Stimulated activated CD4-positive, alpha-beta T cell treated with anti-CD3 and anti-CD28 coated beads, Interleukin-4, amount 100 ng/mL, for 4 hours (primary cell): ENCODE results near the gene TEKTIP1.
"Not testable (repeated sequence)": the region's sequence is repeated elsewhere in the genome, so short reads cannot be mapped to it uniquely, and the experiment has no call there.

Source experiments
- DNase-seq, 2 experiments: peaks; one replicate each; pipeline ENCODE4 v3.0.0-alpha.2; 2020

The TEKTIP1 gene

DNA sequence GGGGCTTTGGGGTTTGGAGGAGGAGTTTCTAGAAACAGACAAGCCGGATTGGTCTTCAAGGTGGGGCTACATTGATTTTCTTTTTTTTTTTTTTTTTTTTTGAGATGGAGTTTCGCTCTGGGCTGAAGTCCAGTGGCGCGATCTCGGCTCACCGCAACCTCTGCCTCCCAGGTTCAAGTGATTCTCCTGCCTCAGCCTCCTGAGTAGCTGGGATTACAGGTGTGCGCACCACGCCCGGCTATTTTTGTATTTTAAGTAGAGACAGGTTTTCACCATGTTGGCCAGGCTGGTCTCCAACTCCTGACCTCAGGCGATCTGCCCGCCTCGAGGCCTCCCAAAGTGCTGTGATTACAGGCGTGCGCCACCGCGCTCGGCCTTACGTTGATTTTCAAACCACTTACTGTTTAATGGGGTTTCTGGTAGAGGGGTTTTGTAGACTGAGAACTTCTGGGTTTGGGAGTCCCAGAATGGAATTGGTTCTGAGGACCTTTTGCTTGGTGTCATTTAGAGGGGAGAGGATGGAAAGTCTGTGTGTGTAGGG is 30.8 kb upstream of the TEKTIP1 start:
- DNase-seq: not testable (repeated sequence)

DNA sequence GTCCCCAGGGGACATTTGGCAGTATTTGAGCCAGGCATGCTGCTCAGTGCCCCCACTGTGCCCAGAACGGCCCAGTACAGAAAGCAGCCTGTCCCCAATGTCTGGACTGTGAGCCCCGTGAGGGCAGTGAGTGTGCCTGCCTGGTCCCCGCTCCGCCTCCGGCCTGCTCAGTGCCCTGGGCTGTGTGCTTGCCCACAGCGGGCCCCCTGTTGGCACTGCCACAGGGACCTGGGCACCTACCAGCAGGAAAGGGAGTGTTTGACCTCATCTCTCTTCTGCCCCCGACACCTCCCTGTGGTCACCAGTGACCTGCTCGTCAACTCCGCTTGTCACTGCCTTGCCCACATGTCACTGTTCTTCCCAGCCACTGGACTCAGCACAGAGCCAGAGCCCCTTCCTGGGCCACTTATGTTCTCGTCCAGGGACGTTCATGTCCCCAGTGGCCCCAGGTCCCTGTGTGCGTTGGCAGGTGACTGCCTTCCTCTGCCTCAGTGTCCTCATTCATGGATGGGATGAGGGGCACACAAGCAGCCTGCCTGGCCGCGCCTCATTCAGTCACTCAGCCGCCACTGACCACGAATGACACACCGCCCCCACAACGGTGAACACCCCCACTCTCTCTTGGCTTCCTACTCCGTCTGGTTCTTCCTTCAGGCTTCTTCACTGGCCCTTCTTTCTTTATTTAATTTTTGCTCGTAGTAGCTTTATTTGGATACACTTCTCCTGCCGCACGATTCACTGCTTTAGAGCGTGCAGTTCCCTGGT is 30.0 kb upstream of the TEKTIP1 start:
- no peak for DNase-seq

DNA sequence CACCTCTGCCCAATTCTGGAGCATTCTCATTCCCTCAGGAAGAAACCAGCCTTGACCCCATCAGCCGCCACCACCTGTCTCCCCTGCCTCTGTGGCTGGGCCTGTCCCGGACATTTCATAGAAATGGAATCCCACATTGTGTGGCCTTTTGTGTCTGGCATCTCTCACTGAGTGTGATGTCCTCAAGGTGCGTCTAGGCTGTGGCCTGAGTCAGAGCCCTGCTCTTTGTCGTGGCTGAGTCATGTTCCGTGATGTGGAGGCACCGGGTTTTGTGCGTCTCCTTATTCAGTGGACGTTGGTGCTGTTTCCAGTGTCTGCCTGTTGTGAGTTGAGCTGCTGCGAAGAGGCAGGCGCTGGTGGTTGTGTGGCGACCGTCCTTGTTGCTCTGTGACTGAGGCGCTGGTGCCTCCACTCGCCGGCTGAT is 29.4 kb upstream of the TEKTIP1 start:
- no peak for DNase-seq

DNA sequence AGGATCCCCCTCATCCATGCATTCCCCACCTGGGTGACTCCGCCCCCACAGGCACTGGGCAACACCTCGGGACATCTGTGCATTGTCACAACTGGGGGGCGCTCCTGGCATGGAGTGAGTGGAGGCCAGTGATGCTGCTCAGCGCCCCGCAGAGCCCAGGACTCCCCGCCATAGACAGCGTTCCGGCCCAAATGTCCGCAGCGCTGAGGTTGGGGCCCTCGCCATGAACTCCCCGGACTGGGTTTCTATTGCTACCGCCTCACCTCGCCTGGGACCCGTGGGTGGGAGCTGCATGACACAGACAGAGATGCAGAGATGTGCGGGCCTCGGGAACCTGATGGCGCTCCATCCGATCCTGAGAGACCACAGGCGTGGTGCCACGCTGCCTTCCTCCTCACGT is 28.2 kb upstream of the TEKTIP1 start:
- DNase-seq: no peak

DNA sequence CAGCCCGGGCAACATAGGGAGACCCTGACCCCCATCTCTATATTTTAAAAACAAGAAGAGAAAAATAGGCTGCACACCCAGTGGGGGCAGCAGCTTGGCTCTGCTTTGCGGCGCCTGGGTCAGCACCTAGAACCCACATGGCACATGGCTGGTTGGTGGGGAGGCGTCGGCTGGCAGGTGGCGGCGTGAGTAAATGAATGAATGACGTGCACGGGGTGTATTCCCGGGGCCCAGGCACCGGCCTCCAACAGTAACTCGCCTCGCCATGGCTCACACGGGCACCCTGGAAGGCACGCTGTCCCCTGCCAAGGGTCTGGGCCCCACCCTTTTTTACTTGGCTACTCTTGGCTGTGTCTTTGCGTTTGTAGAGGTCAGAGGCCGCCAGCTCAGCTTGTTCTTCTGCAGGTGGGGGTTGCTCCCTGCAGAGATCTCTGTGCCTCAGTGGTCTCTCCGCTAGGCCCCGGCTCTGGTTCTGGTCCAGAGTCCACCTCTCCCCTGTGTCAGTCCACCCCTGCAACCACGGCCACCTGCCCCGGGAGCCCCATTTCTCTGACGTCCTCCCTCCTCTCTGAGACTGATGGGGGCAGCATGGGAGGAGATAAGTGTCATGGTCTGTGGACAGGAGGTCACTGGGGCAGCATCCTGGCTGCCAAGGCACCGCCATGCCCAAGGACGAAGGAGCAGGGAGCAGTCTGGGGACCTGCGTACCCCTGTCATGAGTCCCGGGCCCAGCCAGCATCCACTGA is 27.3 kb upstream of the TEKTIP1 start:
- DNase-seq: no peak

DNA sequence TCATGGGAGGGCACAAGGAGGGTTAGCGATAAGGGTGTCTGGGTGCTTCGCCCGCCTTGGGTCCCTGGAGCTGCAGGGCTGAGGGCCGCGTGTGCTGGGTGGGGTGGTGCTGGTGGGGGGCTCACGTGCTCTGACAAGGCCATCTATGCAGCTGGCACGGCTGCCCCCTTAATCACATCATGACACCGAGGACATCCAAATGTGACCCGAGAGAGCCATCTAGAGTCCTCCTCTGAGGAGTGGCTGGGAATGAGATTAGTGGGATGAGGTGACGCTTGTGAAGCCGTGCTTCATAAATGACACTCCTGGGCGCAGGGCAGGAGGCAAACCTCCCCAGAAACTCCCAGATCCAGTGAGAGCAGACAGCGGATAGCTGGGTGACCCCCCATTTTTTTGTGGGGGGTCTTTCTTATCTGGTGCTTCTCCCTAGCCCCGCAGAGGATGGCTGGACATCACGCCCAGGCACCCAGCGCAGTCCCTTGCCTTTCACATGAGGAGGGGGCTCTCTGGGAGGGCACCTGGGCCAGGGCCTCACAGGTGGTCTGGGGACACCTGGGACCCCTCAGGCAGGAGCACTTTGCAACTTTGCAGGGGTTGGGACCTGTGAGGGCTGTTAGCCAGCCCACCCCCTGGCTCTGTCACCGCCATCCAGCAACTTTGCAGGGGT is 26.3 kb upstream of the TEKTIP1 start:
- no peak for DNase-seq

DNA sequence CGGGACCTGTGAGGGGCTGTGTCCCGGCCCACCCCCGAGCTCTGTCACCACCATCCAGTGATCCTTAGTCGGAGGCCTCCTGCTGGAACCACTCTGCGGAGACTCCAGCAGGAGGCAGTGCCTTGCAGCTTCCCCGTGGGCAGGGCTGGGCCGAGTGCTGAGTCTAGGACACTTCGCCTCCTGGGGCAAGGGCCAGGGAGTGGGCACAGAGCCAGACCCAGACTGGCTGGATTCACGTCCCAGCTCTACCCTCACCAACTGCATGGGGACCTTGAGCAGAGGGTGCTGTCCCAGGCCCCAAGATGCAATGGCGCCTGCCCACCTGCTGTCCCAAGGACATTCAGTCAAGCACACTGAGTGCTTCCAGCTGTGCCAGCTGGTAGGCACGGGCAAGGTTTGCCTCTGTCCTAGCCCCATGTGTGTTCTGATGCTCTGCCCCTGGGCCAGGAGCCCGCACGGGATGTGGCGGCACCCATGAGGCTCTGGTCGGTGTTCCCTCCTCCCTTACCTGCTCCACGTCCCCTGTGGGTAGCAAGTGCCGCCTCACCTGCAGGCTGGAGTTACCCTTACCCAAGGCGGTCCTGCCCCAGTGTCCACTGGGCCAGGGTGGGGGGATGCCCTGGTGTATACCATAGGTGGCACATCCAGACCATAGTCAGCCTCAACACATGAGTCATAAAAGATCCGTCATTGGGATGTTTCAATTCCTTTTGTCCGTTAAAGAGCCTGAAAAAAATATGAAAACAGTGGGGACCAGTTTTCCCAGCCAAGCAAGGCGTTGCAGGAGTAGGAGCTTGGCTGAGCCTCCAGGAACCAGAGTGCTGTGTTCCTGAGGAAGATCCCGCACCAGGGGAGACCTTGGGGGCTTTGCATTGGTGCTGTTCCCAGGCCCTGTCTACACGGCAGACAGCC is 25.5 kb upstream of the TEKTIP1 start:
- DNase-seq: no peak

DNA sequence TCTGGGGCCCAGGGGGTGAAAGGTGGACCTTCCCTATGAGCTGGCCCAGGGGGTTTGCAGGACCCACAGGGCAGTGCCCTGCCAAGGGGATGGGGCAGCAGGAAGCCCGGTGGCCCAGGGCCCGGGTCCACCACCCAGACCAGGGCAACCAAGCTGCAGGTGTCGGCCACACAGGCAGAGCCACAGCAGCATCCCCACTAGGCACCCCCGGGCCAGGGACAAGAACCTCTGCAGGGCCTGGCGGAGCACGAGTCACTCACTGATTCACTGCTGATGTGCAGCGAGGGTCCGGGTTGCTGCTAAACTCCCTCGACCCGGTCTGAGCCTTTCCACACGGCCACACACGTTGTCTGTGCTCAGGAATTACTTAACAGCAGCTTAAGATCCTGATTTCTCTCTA is 24.0 kb upstream of the TEKTIP1 start:
- no peak for DNase-seq

DNA sequence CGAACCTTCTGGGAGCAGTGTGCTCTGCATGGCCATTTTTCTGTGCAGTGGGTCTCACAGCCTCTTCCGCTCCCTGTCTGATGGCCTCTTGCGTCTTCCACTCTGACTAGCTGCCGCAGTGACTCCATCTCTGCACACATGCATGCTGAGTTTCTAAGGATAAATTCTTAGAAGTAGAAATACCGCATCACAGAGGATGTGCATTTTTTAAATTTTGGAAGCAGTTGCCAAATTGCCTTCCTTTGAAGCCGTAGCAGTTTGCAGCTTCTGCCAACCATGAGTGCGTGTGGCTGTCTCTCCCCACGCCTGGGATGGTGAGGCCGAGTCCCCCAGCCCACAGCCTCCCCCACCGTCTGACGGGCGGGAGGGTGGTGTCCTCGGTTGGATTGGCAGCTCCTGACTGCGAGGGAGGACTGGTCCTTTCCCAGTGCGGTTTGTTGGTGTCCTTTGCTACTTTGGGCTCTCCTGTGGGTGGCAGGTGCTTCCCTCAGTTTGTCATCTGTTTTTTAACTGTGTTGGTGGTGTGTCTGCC is 23.0 kb upstream of the TEKTIP1 start:
- no peak for DNase-seq

DNA sequence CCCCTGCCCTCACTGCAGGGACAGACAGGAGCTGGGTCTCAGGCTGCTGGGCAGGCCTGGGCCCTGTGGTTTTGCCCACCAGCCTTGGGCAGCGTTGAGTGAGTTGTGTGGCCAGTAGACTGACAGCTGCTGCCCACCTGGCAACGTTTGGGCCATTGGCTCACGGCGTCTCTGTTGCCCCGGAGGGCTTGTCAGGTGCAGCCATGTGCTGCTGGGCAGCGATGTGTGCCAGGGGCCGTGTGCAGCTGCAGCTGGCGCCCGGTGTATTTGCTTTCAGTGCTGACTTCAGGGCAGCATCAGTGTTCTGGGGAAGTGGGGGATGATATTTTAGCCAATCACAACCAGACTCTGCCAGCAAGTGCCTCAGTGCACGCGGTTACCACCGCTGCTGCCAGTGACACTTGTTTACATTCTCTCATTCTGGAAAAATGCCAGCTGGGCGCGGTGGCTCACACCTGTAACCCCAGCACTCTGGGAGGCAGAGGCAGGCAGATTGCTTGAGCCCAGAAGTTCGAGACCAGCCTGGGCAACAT is 22.2 kb upstream of the TEKTIP1 start:
- no peak for DNase-seq

DNA sequence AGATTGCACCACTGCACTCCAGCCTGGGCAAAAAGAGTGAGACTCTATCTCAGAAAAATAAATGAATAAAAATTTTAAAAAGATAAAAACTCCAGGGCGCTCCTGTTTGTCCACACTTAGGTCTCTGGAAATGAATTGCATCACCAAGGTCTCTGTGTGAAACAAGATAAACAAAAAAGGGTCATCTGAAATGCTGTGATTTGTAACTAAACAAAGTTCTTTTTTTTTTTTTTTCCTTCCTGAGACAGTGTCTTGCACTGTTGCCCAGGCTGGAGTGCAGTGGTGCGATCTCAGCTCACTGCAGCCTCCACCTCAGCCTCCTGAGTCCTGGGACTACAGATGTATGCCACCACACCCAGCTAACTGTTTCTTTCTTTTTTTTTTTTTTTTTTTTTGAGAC is 21.3 kb upstream of the TEKTIP1 start:
- DNase-seq: no peak

DNA sequence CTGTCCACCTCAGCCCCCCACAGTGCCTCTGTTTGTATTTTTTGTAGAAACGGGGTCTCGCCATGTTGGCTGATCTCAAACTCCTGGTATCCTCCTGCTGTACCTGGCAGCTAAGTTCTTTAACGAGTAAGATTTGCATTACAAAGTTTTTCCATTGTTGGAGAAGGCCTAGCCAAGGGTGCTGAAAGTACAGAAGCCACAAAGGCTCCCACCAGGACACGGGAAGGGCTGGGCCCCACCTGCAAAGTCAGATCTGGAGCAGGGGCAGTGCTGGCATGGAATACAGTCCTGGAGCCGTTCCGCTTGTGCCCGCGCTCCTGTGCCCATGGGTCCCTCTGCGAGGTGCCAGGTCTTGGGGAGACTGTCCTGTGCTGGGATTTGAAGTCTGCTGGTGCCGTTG is 20.7 kb upstream of the TEKTIP1 start:
- no peak for DNase-seq

DNA sequence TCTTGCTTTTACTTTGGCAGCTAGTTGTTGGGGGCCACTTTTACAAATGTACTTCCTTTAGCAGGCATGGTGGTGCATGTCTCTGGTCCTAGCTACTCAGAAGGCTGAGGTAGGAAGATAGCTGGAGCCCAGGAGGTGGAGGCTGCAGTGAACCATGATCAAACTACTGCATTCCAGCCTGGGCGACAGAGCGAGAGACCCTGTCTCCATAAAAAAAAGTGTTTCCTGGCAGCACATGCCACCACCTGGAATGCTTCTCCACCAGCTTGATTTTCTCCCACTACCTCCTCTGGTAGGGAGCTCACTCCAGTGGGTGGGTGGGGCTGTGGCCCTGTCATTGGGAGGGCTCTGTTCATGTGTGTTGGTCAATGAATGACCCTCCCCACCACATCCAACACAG is 20.3 kb upstream of the TEKTIP1 start:
- no peak for DNase-seq

DNA sequence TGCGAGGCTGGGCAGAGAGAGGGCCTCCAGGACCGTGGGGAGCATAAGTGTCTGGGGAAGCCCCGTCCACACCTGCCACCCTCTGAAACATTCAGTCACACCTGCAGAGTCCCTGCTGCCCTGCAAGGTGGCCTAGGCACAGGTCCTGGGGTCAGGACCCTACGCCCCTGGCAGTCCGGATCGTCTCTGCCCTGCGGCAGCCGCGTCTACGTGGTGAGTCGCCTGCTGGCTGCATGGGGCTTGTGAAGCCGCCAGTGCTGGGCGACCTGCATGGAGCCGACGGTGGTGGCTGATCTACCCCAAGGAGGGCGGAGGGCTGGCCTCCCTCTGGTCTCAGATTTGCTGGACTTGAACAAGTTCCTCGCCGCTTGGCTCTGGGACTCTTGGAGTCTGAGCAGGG is 19.8 kb upstream of the TEKTIP1 start:
- no peak for DNase-seq

DNA sequence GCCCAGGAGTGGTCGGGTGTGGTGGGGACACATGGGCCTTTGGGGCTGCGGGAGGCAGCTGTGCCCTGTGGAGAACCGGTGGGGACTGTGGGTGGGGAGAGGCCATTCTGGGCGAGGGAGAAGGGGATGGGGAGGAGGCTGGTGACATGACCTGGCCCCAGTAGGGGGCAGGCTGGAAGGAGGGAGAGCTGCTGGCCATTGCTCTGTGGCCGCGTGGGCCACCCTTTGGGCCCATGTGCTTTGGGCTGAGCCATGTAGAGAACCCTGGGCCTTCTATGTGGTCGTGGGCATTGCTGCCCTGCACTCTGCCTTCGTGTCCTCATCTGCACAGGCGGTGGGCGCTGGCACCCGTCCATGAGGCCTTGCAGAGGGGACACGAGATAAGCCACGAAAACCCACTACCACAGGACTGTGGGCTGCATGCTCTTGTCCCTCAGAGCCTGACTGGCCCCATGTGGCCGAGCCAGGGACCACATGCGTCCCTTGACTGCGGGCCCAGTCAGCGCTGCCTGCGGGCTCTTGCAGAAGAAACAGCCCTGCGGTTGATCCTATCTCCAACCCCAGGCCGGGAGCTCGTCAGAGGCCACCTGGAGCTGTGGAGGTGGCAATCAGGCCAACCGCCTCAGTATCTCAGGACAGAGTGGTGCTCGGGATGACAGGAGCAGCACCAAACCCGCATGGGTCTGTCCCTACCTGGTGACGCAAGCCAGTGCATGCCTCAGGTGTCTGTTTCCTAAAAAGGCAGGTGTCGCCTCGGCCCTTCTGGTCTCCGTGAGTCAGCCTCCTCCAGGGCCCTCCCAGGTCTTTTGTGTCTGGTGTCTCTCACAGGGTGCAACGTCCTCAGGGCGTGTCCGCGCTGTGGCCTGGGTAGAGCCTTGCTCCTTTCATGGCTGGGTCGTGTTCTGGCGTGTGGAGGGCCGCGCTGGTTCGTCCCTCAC is 18.5 kb upstream of the TEKTIP1 start:
- no peak for DNase-seq

DNA sequence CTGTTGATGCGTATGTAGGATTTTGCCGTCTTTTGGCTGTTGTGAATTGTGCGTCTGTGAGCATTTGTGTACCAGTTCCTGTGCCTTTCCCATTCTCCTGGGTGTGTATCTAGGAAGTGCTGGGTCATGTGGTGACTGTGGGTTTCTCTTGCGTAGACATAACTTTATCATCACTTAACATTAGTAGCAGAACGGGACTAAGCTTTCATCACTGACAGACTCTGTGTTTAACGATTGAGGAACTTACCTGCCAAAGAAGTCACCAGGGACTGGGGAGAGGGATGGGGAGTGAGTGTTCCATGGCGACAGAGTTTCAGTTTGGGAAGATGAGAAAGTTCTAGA is 17.9 kb upstream of the TEKTIP1 start:
- DNase-seq: no peak

DNA sequence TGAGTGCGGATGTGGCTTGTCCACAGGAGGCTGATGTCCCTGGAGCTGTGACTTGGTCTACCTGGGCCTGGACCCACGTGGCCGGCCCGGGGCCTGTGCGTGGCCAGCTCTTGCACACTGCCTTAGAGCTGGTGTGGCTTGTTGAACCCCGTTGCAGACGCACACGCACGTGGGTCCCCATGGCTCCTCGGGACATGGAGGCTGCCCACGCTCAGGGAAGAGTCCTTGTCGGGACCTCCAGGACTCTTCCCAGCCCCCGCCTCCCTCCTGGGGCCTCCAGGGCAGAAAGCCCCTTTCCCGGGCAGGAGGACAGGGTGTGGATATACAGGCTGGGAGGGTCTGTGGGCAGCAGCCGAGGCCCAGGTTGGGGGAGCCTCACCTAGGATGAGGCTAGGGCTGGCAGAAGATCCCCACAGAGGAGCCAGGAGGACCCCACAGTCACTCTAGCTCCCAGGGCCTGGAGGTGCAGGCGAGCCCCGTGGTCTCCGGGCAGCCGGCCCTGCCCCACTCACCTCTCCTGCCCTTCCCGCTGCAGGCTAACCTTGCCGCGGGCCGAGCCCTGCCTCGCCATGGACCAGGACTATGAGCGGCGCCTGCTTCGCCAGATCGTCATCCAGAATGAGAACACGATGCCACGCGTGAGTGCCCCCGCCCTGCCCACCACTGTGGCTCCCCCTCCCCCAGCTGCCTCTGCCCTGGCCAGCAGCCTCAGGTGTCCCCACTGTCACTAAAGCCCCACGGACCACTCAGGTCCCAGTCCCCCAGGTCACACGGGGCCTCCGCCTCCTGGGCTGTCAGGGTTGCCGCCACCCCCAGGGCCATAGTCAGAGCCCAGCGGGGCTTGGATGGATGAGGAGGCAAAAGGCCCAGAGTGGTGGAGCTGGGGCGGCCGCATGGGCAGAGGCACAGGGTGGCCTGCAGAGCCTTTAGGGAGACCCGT is 16.3 kb upstream of the TEKTIP1 start:
- no peak for DNase-seq

DNA sequence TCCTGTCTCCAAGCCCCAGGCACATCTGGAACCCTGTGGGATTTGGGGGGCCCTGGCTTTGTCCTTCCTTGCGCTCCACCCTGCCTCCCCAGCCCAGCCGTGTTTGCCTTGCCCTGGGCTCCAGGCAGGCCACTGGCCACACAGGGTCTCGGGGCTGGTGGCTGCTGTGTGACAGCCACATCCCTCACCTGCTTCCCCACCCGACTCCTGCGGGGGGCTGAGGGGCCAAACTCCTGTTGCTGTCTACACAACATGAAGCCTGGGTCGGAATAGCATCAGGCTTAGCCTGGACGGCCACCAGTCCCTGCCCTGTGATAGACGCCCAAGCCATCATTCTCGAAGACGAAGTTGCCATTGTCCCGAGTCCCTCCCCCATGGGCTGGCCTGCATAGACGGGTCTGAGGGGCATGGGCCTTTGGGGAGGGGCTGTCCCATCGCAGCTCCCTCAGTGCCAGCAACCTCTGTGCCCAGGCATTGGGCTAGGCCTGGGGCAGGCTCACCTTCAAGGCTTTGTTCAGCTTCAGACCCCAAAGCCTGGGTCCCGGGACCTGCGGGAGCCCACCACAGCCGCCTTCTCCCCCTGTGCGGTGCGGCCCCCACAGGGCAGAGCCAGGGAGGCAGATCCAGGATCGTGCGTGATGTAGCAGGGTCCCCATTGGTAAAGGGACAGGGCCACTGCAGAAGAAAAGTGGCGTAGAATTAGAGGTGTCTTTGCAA is 15.5 kb upstream of the TEKTIP1 start:
- no peak for DNase-seq
